H9 (cell line): ENCODE measurements around the gene KATNB1. TPM values are rescaled to one million over a fixed set of nuclear protein-coding genes. Genes with fewer than 3 reads are reported as not detected.
A peak's percentile ranks its signal among the peaks of the same experiment; 100 is the strongest.

Source experiments
- DNase-seq: peaks from one replicate; pipeline ENCODE4 v3.0.0-alpha.2; 2017
- H2AFZ ChIP-seq: one replicate; pipeline ENCODE4 v1.6.1; 2013; ENCODE audit warnings: mild to moderate bottlenecking, low read length, control low read depth, moderate library complexity
- H2AK5ac ChIP-seq: 2 replicates; pipeline ENCODE4 v1.6.1; 2013; ENCODE audit warnings: low read length, control low read depth, mixed read lengths; ENCODE audit not compliant: insufficient read length
- H2BK120ac ChIP-seq: one replicate; pipeline ENCODE4 v1.6.1; 2013; ENCODE audit warnings: low read depth, mild to moderate bottlenecking, low read length, control low read depth, inconsistent platforms; ENCODE audit not compliant: poor library complexity, severe bottlenecking
- H2BK12ac ChIP-seq: 2 replicates; pipeline ENCODE4 v1.6.1; 2013; ENCODE audit warnings: low read length, control low read depth, mixed read lengths, low read depth; ENCODE audit not compliant: insufficient read length
- H2BK15ac ChIP-seq: 2 replicates; pipeline ENCODE4 v1.6.1; 2013; ENCODE audit warnings: low read depth, low read length, control low read depth
- H2BK20ac ChIP-seq: one replicate; pipeline ENCODE4 v1.6.1; 2013; ENCODE audit warnings: low read depth, mild to moderate bottlenecking, low read length, control low read depth, inconsistent platforms; ENCODE audit not compliant: poor library complexity, severe bottlenecking
- H2BK5ac ChIP-seq: 2 replicates; pipeline ENCODE4 v1.6.1; 2013; ENCODE audit warnings: low read length, control low read depth, mixed read lengths; ENCODE audit not compliant: insufficient read length
- H3K14ac ChIP-seq: 2 replicates; pipeline ENCODE4 v1.6.1; 2013; ENCODE audit warnings: low read length, control low read depth; ENCODE audit not compliant: insufficient read depth
- H3K18ac ChIP-seq: 2 replicates; pipeline ENCODE4 v1.6.1; 2013; ENCODE audit warnings: low read depth, mild to moderate bottlenecking, mixed read lengths, low read length, control low read depth; ENCODE audit not compliant: insufficient read length
- H3K23ac ChIP-seq: 2 replicates; pipeline ENCODE4 v1.6.1; 2013; ENCODE audit warnings: low read length, control low read depth, mixed read lengths, low read depth; ENCODE audit not compliant: insufficient read length
- H3K23me2 ChIP-seq: 2 replicates; pipeline ENCODE4 v1.6.1; 2013; ENCODE audit warnings: low read depth, mild to moderate bottlenecking, mixed read lengths, low read length, control low read depth; ENCODE audit not compliant: insufficient read length, poor library complexity, severe bottlenecking
- H3K27ac ChIP-seq: 2 replicates; pipeline ENCODE4 v1.5.1; 2013; ENCODE audit warnings: low read length, control low read depth, mixed read lengths, low read depth; ENCODE audit not compliant: insufficient read length
- H3K27me3 ChIP-seq: 2 replicates; pipeline ENCODE4 v1.6.1; 2013; ENCODE audit warnings: low read length, control low read depth, inconsistent platforms; ENCODE audit not compliant: insufficient read depth
- H3K4ac ChIP-seq: 2 replicates; pipeline ENCODE4 v1.6.1; 2013; ENCODE audit warnings: low read depth, mild to moderate bottlenecking, control low read depth, inconsistent platforms, low read length, moderate library complexity
- H3K4me1 ChIP-seq: 2 replicates; pipeline ENCODE4 v1.6.1; 2013; ENCODE audit warnings: low read length, control low read depth, inconsistent platforms; ENCODE audit not compliant: insufficient read depth
- H3K4me2 ChIP-seq: 2 replicates; pipeline ENCODE4 v1.6.1; 2013; ENCODE audit warnings: low read length, control low read depth, mixed read lengths; ENCODE audit not compliant: insufficient read length, insufficient read depth
- H3K56ac ChIP-seq: 2 replicates; pipeline ENCODE4 v1.6.1; 2013; ENCODE audit warnings: low read depth, mild to moderate bottlenecking, mixed read lengths, low read length, control low read depth; ENCODE audit not compliant: insufficient read length
- H3K79me1 ChIP-seq: 2 replicates; pipeline ENCODE4 v1.6.1; 2013; ENCODE audit warnings: low read depth, mild to moderate bottlenecking, moderate library complexity, low read length, control low read depth, inconsistent platforms; ENCODE audit not compliant: insufficient read depth, poor library complexity, severe bottlenecking
- H3K79me2 ChIP-seq: 2 replicates; pipeline ENCODE4 v1.6.1; 2013; ENCODE audit warnings: low read length, control low read depth, inconsistent platforms; ENCODE audit not compliant: insufficient read depth
- H3K9ac ChIP-seq: 2 replicates; pipeline ENCODE4 v1.6.1; 2013; ENCODE audit warnings: low read length, control low read depth, mixed read lengths; ENCODE audit not compliant: insufficient read length; ENCODE audit errors: extremely low read depth
- H3K9me3 ChIP-seq: one replicate; pipeline ENCODE4 v1.6.1; 2013; ENCODE audit warnings: low read depth, low read length, inconsistent platforms; ENCODE audit not compliant: control insufficient read depth
- H3T11ph ChIP-seq: one replicate; pipeline ENCODE4 v1.6.1; 2013; ENCODE audit warnings: mild to moderate bottlenecking, low read length, control low read depth, inconsistent platforms
- H4K20me1 ChIP-seq: one replicate; pipeline ENCODE4 v1.6.1; 2013; ENCODE audit not compliant: control insufficient read depth, insufficient read length, insufficient read depth
- H4K5ac ChIP-seq: 2 replicates; pipeline ENCODE4 v1.6.1; 2013; ENCODE audit warnings: low read depth, mild to moderate bottlenecking, mixed read lengths, low read length, control low read depth; ENCODE audit not compliant: insufficient read length
- H4K8ac ChIP-seq: replicated peaks from 2 replicates; pipeline ENCODE4 v1.6.1; 2013; ENCODE audit warnings: low read length, control low read depth, mixed read lengths, low read depth; ENCODE audit not compliant: insufficient read length
- H4K91ac ChIP-seq: 2 replicates; pipeline ENCODE4 v1.6.1; 2013; ENCODE audit warnings: low read depth, mild to moderate bottlenecking, moderate library complexity, mixed read lengths, low read length, control low read depth; ENCODE audit not compliant: insufficient read length
- H3K27ac Mint-ChIP-seq, 3 experiments: 2 replicates in 2 of 3; 3 replicates in 1 of 3; pipeline ENCODE4 v1.8.0; 2020 to 2021; ENCODE audit warnings: mixed read lengths in 3 of 3, mild to moderate bottlenecking in 1 of 3, moderate library complexity in 1 of 3
- H3K27me3 Mint-ChIP-seq: 2 replicates; pipeline ENCODE4 v1.8.0; 2021; ENCODE audit warnings: low read depth, mild to moderate bottlenecking, moderate library complexity, mixed read lengths
- H3K36me3 Mint-ChIP-seq, 3 experiments: 2 replicates in 2 of 3; 3 replicates in 1 of 3; pipeline ENCODE4 v1.8.0; 2020 to 2021; ENCODE audit warnings: low read depth in 3 of 3, mixed read lengths in 3 of 3; ENCODE audit not compliant: insufficient read depth in 1 of 3
- H3K4me1 Mint-ChIP-seq, 2 experiments: 2 replicates each; pipeline ENCODE4 v1.8.0; 2020; ENCODE audit warnings: mixed read lengths in 2 of 2
- H3K4me3 Mint-ChIP-seq, 2 experiments: 2 replicates in 1 of 2; 3 replicates in 1 of 2; pipeline ENCODE4 v1.8.0; 2020 to 2021; ENCODE audit warnings: mild to moderate bottlenecking in 2 of 2, mixed read lengths in 2 of 2, moderate library complexity in 1 of 2
- H3K9me3 Mint-ChIP-seq, 2 experiments: 2 replicates in 1 of 2; 3 replicates in 1 of 2; pipeline ENCODE4 v1.8.0; 2020; ENCODE audit warnings: mild to moderate bottlenecking in 2 of 2, mixed read lengths in 2 of 2, moderate library complexity in 1 of 2
- WGBS: extraction: QIAGEN DNeasy Blood & Tissue Kit; methylation state at CpG from one replicate; pipeline ENCODE4 v1.1.7; 2013; ENCODE audit warnings: missing lambda C conversion rate, low lambda C conversion rate, mixed read lengths; ENCODE audit not compliant: insufficient read length; ENCODE audit errors: extremely low coverage; 5-methylcytosine and 5-hydroxymethylcytosine counted together
- total RNA-seq: library from RNA; stranded (reverse); gene quantifications from 2 replicates; pipeline ENCODE4 v1.2.1, GENCODE V29; 2021
- TF ChIP-seq, protein P1 (sequence below): fragments of 200-600 bp; sonication (generic); conservative IDR thresholded peaks from 3 replicates; pipeline ENCODE4 v1.8.0; 2021; ENCODE audit warnings: antibody characterized with exemption, mild to moderate bottlenecking

The KATNB1 gene
- total RNA-seq, 1 experiment from 2014 or later: 29.9 TPM

DNA sequence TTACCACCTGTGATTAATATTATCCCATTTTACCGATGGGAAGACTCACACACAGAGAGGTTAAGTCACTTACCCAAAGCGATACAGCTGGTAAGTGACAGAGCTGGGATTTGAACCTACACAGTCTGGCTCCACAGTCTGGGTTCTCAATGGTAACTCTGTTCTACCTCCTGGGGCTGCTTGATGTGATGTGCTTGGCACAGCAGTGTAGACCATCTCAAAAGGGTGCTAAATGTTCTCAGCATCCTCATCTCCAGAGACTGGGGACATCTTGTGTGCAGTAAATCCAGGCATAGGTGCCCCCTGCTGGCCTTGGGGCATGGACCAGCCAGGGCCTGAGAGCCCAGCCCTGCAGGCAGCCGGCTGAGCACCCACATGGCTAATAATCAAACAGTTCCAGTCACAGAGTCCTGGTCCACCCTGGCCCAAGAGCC is 15.4 kb upstream of the KATNB1 start:
- no peak overlapping the region for H3K56ac ChIP-seq
- no peak overlapping the region for H2BK120ac ChIP-seq
- H3K14ac ChIP-seq: no peak overlapping the region
- H3K4me1 ChIP-seq: no peaks in the 10 kb centered on the region
- Mint-ChIP-seq H3K27ac (no peak overlapping the region; a peak in 1 of 7 replicates), H3K4me3 (no peak overlapping the region), H3K27me3 (peaks cover 1% of the 10 kb centered on the region), H3K9me3 (no peaks in the 10 kb centered on the region), H3K36me3 (no peaks in the 10 kb centered on the region), H3K4me1 (no peaks in the 10 kb centered on the region)
- no peak overlapping the region for H2AK5ac ChIP-seq
- WGBS: no CpG with 5 or more reads among the region's 3 CpGs
- no peak overlapping the region for H2BK15ac ChIP-seq
- TF ChIP-seq, protein P1, sequence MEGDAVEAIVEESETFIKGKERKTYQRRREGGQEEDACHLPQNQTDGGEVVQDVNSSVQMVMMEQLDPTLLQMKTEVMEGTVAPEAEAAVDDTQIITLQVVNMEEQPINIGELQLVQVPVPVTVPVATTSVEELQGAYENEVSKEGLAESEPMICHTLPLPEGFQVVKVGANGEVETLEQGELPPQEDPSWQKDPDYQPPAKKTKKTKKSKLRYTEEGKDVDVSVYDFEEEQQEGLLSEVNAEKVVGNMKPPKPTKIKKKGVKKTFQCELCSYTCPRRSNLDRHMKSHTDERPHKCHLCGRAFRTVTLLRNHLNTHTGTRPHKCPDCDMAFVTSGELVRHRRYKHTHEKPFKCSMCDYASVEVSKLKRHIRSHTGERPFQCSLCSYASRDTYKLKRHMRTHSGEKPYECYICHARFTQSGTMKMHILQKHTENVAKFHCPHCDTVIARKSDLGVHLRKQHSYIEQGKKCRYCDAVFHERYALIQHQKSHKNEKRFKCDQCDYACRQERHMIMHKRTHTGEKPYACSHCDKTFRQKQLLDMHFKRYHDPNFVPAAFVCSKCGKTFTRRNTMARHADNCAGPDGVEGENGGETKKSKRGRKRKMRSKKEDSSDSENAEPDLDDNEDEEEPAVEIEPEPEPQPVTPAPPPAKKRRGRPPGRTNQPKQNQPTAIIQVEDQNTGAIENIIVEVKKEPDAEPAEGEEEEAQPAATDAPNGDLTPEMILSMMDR: peak; percentile 63
- H3K27ac ChIP-seq: no peak overlapping the region
- no peaks in the 10 kb centered on the region for H3K9me3 ChIP-seq
- H3K79me2 ChIP-seq: no peaks in the 10 kb centered on the region
- DNase-seq: peak; percentile 58
- H2BK5ac ChIP-seq: no peak overlapping the region
- H3K4me2 ChIP-seq: no peak overlapping the region
- no peak overlapping the region for H4K5ac ChIP-seq
- no peak overlapping the region for H2BK12ac ChIP-seq
- no peak overlapping the region for H4K8ac ChIP-seq
- H2AFZ ChIP-seq: no peak overlapping the region
- H3K79me1 ChIP-seq: no peaks in the 10 kb centered on the region
- no peaks in the 10 kb centered on the region for H3K23me2 ChIP-seq
- no peak overlapping the region for H3K4ac ChIP-seq
- no peak overlapping the region for H3T11ph ChIP-seq
- no peaks in the 10 kb centered on the region for H3K27me3 ChIP-seq
- H4K20me1 ChIP-seq: no peaks in the 10 kb centered on the region
- no peak overlapping the region for H2BK20ac ChIP-seq
- no peak overlapping the region for H3K23ac ChIP-seq
- no peak overlapping the region for H3K9ac ChIP-seq
- H3K18ac ChIP-seq: no peak overlapping the region
- H4K91ac ChIP-seq: no peak overlapping the region
